SK-N-MC (cell line): ENCODE measurements around the gene CASQ2.

Source experiments
- EZH2 ChIP-seq: fragments of 200-600 bp; sonication (generic); IDR thresholded peaks from one replicate; pipeline ENCODE4 v1.6.1; 2017; ENCODE audit warnings: antibody characterized with exemption
- POLR2AphosphoS5 ChIP-seq: IDR thresholded peaks from 2 replicates; pipeline ENCODE4 v1.6.1; 2012; ENCODE audit warnings: mild to moderate bottlenecking, low read depth, low read length, borderline replicate concordance

GRCh38 chr1:115694805-115695204 lies 73.7 kb downstream of the CASQ2 start:
- TF ChIP-seq EZH2: no peak
- no peak for TF ChIP-seq POLR2AphosphoS5
